ENCODE results near the gene LYZL4. TPM values are rescaled to one million over a fixed set of nuclear protein-coding genes. Genes with fewer than 3 reads are reported as not detected.

The LYZL4 gene
- total RNA-seq, 3 donors from 2014 or later: not detected

DNA sequence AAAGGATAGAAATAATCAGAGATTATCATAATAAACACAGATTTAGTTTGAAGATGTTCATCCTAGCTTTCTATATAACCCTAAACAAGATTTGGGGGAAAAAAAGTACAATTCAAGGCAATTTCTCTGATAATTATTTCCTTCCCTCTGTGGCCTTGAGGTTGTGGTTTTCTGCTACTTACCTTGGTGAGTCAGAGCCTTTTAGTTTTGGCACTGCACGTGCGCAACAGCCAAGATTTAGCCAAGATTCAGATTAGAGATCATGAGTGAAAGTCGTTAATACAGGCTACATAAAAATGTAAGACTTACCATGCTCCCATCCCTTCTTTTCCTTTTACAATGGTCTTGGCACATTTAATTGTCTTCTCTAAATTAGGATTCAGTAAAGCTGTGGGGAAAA lies 6.7 kb downstream of the LYZL4 start:
- no peak overlapping the region for H3K4me3 ChIP-seq
- no peak for DNase-seq (ENCODE audit: low spot score in 2 of 2)
- H3K36me3 ChIP-seq: no peaks in the 10 kb centered on the region
- H3K9me3 ChIP-seq: no peaks in the 10 kb centered on the region
- intact Hi-C loops (cut with DNase I; ENCODE audit: low total_unique reads): no loop called here
- no peak overlapping the region for H3K27ac ChIP-seq
- H3K4me1 ChIP-seq: no peaks in the 10 kb centered on the region
- TF ChIP-seq, protein P1, sequence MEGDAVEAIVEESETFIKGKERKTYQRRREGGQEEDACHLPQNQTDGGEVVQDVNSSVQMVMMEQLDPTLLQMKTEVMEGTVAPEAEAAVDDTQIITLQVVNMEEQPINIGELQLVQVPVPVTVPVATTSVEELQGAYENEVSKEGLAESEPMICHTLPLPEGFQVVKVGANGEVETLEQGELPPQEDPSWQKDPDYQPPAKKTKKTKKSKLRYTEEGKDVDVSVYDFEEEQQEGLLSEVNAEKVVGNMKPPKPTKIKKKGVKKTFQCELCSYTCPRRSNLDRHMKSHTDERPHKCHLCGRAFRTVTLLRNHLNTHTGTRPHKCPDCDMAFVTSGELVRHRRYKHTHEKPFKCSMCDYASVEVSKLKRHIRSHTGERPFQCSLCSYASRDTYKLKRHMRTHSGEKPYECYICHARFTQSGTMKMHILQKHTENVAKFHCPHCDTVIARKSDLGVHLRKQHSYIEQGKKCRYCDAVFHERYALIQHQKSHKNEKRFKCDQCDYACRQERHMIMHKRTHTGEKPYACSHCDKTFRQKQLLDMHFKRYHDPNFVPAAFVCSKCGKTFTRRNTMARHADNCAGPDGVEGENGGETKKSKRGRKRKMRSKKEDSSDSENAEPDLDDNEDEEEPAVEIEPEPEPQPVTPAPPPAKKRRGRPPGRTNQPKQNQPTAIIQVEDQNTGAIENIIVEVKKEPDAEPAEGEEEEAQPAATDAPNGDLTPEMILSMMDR (IDR thresholded peaks at IDR 0.05): no peak
- TF ChIP-seq POLR2AphosphoS5 (IDR thresholded peaks at IDR 0.05): no peak
- no peak for TF ChIP-seq POLR2A (IDR thresholded peaks at IDR 0.05)
- H3K27me3 ChIP-seq: no peaks in the 10 kb centered on the region

DNA sequence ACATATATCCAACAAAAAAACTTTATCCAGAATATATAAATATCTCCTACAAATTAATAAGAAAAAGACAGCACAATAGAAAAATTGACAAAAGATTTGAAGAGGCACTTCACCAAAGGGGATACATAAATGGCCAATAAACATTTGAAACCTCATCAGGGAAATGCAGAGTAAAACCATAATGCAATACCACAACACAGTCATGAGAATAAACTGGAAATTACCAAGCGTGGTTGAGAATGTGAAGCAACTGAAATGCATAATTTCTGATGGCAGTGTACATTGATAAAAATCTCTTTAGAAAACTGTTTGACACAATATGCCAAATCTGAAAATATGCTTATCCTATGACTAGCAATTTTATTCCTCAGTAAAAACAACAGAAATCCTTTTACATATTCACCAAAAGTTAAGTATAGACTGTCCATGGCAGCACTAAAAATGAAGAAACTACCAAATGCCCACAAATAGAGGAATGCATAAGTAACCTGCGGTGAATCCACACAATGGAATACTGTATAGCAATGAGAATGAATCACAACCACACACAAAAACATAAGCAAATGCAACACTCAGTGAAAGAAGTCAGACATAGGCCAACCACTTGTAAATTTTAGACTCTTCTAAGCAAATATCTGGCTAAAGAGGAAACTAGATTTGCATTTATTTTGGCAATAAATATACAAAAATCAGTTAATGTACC lies 7.9 kb downstream of the LYZL4 start:
- Histone ChIP-seq H3K36me3 (no peaks in the 10 kb centered on the region), H3K27ac (no peak overlapping the region), H3K9me3 (no peaks in the 10 kb centered on the region), H3K27me3 (no peaks in the 10 kb centered on the region), H3K4me1 (no peaks in the 10 kb centered on the region), H3K4me3 (no peak overlapping the region)
- no peak for DNase-seq (ENCODE audit: low spot score in 2 of 2)
- TF ChIP-seq POLR2AphosphoS5 (IDR thresholded peaks at IDR 0.05): no peak
- TF ChIP-seq POLR2A (IDR thresholded peaks at IDR 0.05): no peak
- TF ChIP-seq, protein P1 (IDR thresholded peaks at IDR 0.05): no peak
- intact Hi-C loops (cut with DNase I; ENCODE audit: low total_unique reads): no loop called here

DNA sequence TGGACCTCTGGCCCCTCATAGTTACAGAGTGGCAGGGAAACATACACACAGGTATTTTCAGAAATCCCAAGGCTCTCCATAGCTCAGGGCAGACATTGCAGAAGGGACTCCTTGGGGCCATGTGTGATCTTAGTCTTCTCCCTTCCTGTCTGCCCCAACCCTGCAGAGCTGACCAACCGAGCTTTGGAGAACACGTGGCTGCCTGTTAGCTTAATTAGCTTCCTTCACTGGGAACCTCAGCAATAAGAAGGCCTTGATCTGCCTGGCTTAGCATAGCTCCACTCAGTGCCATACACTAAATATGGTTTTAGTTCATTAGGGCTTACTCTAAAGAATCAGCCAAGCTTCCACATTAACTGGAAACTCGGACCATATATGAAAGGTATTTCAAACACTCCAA lies 12.3 kb downstream of the LYZL4 start:
- DNase-seq (ENCODE audit: low spot score in 2 of 2): no peak
- H3K36me3 ChIP-seq: no peaks in the 10 kb centered on the region
- intact Hi-C loops (cut with DNase I; ENCODE audit: low total_unique reads): no loop called here
- no peak overlapping the region for H3K4me3 ChIP-seq
- no peak overlapping the region for H3K27ac ChIP-seq
- H3K27me3 ChIP-seq: no peaks in the 10 kb centered on the region
- TF ChIP-seq POLR2AphosphoS5 (IDR thresholded peaks at IDR 0.05) (no peak), POLR2A (IDR thresholded peaks at IDR 0.05) (no peak)
- H3K4me1 ChIP-seq: no peaks in the 10 kb centered on the region
- H3K9me3 ChIP-seq: no peaks in the 10 kb centered on the region

GRCh38 chr3:42397644-42398043 lies 12.8 kb downstream of the LYZL4 start:
- intact Hi-C loops (cut with DNase I; ENCODE audit: low total_unique reads): loop anchor here (1.0 kb wide), 1 partner anchor 33 kb away; no protein-coding TSS in a partner anchor
- H3K4me1 ChIP-seq: no peaks in the 10 kb centered on the region
- no peak overlapping the region for H3K4me3 ChIP-seq
- no peak for TF ChIP-seq POLR2A (IDR thresholded peaks at IDR 0.05)
- TF ChIP-seq, protein P1 (IDR thresholded peaks at IDR 0.05): no peak
- TF ChIP-seq POLR2AphosphoS5 (IDR thresholded peaks at IDR 0.05): no peak
- H3K27ac ChIP-seq: no peak overlapping the region
- no peaks in the 10 kb centered on the region for H3K27me3 ChIP-seq
- H3K36me3 ChIP-seq: no peaks in the 10 kb centered on the region
- H3K9me3 ChIP-seq: no peaks in the 10 kb centered on the region
- no peak for DNase-seq (ENCODE audit: low spot score in 2 of 2)

GRCh38 chr3:42394579-42395288 lies 15.7 kb downstream of the LYZL4 start:
- Histone ChIP-seq H3K9me3 (no peaks in the 10 kb centered on the region), H3K36me3 (no peaks in the 10 kb centered on the region), H3K4me3 (no peak overlapping the region), H3K4me1 (no peaks in the 10 kb centered on the region), H3K27me3 (no peaks in the 10 kb centered on the region), H3K27ac (no peak overlapping the region)
- intact Hi-C loops (cut with DNase I; ENCODE audit: low total_unique reads): no loop called here
- TF ChIP-seq, protein P1 (IDR thresholded peaks at IDR 0.05): no peak
- no peak for TF ChIP-seq POLR2AphosphoS5 (IDR thresholded peaks at IDR 0.05)
- no peak for TF ChIP-seq POLR2A (IDR thresholded peaks at IDR 0.05)
- DNase-seq (ENCODE audit: low spot score in 2 of 2): no peak

Measured in breast epithelium (tissue), 4 donors.